GM12874 (cell line): ENCODE data around the gene SPATS2.

Experiments used
- CTCF ChIP-seq: IDR thresholded peaks from 2 replicates; pipeline ENCODE4 v1.5.1; 2011; ENCODE audit warnings: low read depth, mild to moderate bottlenecking, control low read depth, low read length, moderate library complexity; ENCODE audit not compliant: insufficient read depth

Gene SPATS2

GRCh38 chr12:49365542-49365941 lies 1.7 kb upstream of the SPATS2 start:
- TF ChIP-seq CTCF: no peak

- no peak; the same call in 1 of the 2 replicates for TF ChIP-seq CTCF
Observed at GRCh38 chr12:49366096-49366651, 1.1 kb upstream of the SPATS2 start.

GRCh38 chr12:49366652-49367380 lies 446 bp upstream of the SPATS2 start:
- TF ChIP-seq CTCF: 0 out of 2 replicates have a peak, but pooled peaks have one; percentile 22

- no peak for TF ChIP-seq CTCF
Observed at GRCh38 chr12:49368240-49368600, 958 bp downstream of the SPATS2 start.

GRCh38 chr12:49369411-49370145 lies 2.3 kb downstream of the SPATS2 start:
- peak; percentile 49; the same call in 1 of the 2 replicates for TF ChIP-seq CTCF

- TF ChIP-seq CTCF: no peak
Observed at GRCh38 chr12:49370539-49370938, 3.3 kb downstream of the SPATS2 start.

GRCh38 chr12:49375406-49375805 lies 8.1 kb downstream of the SPATS2 start:
- no peak for TF ChIP-seq CTCF
